ENCODE data around the gene MOG.
"Not testable (repeated sequence)": the region's sequence is repeated elsewhere in the genome, so short reads cannot be mapped to it uniquely, and the experiment has no call there.

The MOG gene

DNA sequence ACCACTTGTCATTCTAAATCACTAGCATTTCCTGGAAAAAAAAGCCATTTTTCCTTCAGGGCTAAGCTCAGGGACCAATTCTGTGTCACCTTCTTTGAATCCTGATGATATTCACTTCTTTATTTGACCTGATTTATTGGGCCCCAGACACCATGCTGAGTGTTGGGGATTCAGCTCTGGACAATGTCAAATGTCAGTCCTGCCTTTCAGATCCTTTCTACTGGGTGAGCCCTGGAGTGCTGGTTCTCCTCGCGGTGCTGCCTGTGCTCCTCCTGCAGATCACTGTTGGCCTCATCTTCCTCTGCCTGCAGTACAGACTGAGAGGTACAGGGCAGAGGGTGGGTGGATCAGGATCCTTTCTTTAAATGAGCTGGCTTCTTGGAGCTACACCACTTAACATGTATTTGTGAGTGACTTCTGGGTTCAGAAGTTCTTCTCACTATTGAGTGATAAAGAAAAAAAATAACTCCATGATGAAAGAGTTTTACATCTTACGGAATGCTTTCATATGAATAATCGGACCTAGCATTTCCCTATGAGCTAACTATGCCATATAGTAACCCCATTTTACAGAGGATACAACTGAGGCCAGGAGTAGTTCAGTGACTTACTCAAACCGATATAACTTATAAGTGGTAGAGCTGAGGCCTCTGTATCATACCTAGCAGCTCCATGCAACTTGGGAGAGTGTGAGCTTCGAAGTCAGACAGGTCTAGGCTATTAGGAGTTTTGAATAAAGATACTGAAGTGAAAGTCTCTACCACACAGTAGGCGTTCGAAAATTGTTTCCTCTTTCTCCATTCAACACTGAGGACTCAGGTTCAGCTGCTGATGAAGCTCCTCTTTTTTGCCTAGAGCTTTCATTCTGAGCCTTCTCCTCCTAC is 9.3 kb downstream of the MOG start:
- no peak for DNase-seq (ENCODE audit: low read depth)
- H3K4me3 ChIP-seq (ENCODE audit: low read depth, low read length) = no peak overlapping the region
- in situ Hi-C loops (cut with HindIII; ENCODE audit: low sequenced_read_pairs) = loop anchor here (5.0 kb wide), 1 partner anchor 69 kb away; no protein-coding TSS in a partner anchor
- TF ChIP-seq, protein P1, sequence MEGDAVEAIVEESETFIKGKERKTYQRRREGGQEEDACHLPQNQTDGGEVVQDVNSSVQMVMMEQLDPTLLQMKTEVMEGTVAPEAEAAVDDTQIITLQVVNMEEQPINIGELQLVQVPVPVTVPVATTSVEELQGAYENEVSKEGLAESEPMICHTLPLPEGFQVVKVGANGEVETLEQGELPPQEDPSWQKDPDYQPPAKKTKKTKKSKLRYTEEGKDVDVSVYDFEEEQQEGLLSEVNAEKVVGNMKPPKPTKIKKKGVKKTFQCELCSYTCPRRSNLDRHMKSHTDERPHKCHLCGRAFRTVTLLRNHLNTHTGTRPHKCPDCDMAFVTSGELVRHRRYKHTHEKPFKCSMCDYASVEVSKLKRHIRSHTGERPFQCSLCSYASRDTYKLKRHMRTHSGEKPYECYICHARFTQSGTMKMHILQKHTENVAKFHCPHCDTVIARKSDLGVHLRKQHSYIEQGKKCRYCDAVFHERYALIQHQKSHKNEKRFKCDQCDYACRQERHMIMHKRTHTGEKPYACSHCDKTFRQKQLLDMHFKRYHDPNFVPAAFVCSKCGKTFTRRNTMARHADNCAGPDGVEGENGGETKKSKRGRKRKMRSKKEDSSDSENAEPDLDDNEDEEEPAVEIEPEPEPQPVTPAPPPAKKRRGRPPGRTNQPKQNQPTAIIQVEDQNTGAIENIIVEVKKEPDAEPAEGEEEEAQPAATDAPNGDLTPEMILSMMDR (IDR thresholded peaks at IDR 0.05; ENCODE audit: low read depth, low read length, missing control alignments) = no peak

DNA sequence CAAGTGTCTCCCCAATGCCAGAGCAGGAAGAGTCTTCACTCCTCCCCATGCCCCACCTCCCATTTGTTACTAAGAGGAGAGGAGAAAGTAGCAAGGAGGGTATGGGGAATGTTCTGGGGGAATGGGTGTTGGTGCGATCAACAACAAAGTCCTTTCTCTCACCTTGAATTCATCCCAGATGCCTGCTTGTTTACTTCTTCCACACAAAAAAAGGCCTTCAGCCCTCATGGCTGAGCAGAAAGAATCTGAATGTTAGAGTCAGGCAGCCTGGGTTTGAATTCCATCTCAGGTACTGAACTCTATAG is 9.9 kb downstream of the MOG start:
- H3K4me3 ChIP-seq (ENCODE audit: low read depth, low read length) = no peak overlapping the region
- in situ Hi-C loops (cut with HindIII; ENCODE audit: low sequenced_read_pairs) = loop anchor here (5.0 kb wide), 1 partner anchor 69 kb away; no protein-coding TSS in a partner anchor
- TF ChIP-seq, protein P1 (IDR thresholded peaks at IDR 0.05; ENCODE audit: low read depth, low read length, missing control alignments) = no peak
- no peak for DNase-seq (ENCODE audit: low read depth)

DNA sequence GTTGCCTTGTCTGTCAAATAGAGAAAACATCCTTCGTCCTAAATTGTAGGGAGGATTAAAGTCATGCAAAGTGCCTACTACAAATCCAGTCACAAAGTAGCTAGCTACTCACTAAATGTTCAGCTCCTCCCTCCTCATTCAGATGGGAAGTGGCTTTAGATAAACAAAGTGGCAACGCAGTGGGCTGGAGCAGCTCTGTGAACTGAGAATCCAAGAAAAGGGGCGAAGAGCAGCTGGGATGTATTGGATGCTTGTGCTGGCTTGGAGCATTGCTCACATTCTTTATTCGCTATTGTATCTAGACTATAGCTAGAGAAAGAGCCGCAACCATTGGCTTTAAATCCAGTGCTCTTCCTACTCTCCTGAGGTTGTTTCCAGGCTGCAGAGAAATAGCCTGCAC is 10.3 kb downstream of the MOG start:
- no peak for DNase-seq (ENCODE audit: low read depth)
- in situ Hi-C loops (cut with HindIII; ENCODE audit: low sequenced_read_pairs) = loop anchor here (5.0 kb wide), 1 partner anchor 70 kb away; no protein-coding TSS in a partner anchor
- no peak overlapping the region for H3K4me3 ChIP-seq (ENCODE audit: low read depth, low read length)
- TF ChIP-seq, protein P1 (IDR thresholded peaks at IDR 0.05; ENCODE audit: low read depth, low read length, missing control alignments) = no peak

DNA sequence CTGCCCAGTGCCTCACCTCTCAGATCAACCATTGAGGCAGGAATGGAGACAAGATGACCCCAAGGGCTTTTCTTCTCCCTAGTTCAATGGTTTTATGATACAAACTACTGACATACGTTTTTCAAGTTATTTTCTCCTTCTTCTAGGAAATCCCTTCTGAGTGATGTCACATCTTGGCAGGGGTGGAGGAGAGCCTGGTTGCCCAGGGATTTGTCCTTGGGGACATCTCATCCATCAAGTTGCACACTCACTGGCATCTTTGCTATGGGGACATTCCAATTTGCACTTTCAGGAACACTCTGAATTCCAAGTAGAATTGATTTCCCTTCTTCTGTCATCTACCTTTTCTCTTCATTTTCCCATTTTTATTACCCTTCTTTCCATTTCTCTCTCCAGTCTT is 14.1 kb downstream of the MOG start:
- no peak for DNase-seq (ENCODE audit: low read depth)
- TF ChIP-seq, protein P1 (IDR thresholded peaks at IDR 0.05; ENCODE audit: low read depth, low read length, missing control alignments) = no peak
- H3K4me3 ChIP-seq (ENCODE audit: low read depth, low read length) = no peak overlapping the region
- in situ Hi-C loops (cut with HindIII; ENCODE audit: low sequenced_read_pairs) = no loop called here

DNA sequence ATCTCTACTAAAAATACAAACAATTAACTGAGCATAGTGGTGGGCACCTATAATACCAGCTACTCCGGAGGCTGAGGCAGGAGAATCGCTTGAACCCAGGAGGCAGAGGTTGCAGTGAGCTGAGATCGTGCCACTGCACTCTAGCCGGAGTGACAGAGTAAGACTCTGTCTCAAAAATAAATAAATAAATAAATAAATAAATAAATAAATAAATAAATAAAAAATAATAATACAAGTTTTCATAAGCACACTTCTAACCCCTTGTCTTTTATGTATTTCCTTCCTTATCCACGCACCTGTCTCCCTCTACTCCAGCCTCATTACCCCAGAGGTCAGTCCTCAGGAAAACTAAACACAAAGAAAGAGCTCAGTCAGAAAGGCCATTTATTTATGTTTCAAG is 15.2 kb downstream of the MOG start:
- H3K4me3 ChIP-seq (ENCODE audit: low read depth, low read length); DNase-seq (ENCODE audit: low read depth); in situ Hi-C loops (cut with HindIII; ENCODE audit: low sequenced_read_pairs): not testable (repeated sequence)

DNA sequence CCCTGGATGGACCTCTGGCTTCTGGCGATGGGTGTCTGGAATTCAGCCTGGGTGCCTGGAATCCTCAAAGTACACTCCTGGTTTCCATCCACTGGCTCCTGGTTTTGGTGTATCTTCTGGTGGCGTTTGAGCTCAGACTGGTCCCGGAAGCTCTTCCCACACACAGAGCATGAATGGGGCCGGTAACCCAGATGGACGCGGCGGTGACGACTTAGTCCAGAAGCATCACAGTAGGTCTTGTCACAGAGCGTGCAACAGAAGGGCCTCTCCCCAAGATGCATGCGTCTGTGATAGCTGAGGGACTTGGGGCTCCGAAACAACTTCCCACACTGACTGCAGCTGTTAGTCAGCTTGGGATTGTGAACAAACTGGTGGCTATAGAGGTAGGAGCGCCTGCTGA is 16.3 kb downstream of the MOG start:
- no peak for DNase-seq (ENCODE audit: low read depth)
- in situ Hi-C loops (cut with HindIII; ENCODE audit: low sequenced_read_pairs) = no loop called here
- H3K4me3 ChIP-seq (ENCODE audit: low read depth, low read length) = no peak overlapping the region
- TF ChIP-seq, protein P1 (IDR thresholded peaks at IDR 0.05; ENCODE audit: low read depth, low read length, missing control alignments) = no peak

DNA sequence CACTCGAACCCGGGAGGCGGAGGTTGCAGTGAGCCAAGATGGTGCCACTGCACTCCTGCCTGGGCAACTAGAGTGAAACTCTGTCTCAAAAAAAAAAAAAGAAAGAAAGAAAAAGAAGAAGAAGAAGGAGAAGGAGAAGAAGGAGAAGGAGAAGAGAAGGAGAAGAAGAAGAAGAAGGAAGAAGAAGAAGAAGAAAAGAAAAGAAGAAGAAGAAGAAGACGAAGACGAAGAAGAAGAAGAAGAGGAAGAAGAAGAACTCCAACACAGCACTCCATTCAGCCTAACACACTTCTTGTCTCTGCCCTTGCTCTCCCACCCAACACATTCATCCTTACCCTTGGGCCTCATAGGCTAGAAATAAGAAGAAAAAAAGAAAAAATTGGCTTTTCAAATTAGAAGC is 17.1 kb downstream of the MOG start:
- TF ChIP-seq, protein P1 (IDR thresholded peaks at IDR 0.05; ENCODE audit: low read depth, low read length, missing control alignments) = no peak
- no peak for DNase-seq (ENCODE audit: low read depth)
- in situ Hi-C loops (cut with HindIII; ENCODE audit: low sequenced_read_pairs) = no loop called here
- no peak overlapping the region for H3K4me3 ChIP-seq (ENCODE audit: low read depth, low read length)
